Stimulated activated memory B cell treated with anti-CD40 and anti-IgM and Interleukin-4, amounts not matched to agents 10 μg/mL and 1 μg/mL and 100 μg/mL, for 72 hours (primary cell): ENCODE data around the gene C3orf85.
"Not testable (repeated sequence)": the region's sequence is repeated elsewhere in the genome, so short reads cannot be mapped to it uniquely, and the experiment has no call there.

ENCODE experiments used
- ATAC-seq: fragments of 150-1000 bp; cut with Tn5 transposase; 2 replicates; pipeline ENCODE4 v1.10.0; 2021
- H3K27ac Mint-ChIP-seq: one replicate; pipeline ENCODE4 v1.8.0; 2022; ENCODE audit warnings: mild to moderate bottlenecking, mixed read lengths
- H3K27me3 Mint-ChIP-seq: one replicate; pipeline ENCODE4 v1.8.0; 2022; ENCODE audit warnings: mixed read lengths
- H3K36me3 Mint-ChIP-seq: one replicate; pipeline ENCODE4 v1.8.0; 2022; ENCODE audit warnings: mixed read lengths
- H3K4me1 Mint-ChIP-seq: one replicate; pipeline ENCODE4 v1.8.0; 2022; ENCODE audit warnings: mixed read lengths
- H3K4me3 Mint-ChIP-seq: one replicate; pipeline ENCODE4 v1.8.0; 2022; ENCODE audit warnings: mild to moderate bottlenecking, moderate library complexity, mixed read lengths
- H3K9me3 Mint-ChIP-seq: one replicate; pipeline ENCODE4 v1.8.0; 2022; ENCODE audit warnings: mixed read lengths

Gene C3orf85

DNA sequence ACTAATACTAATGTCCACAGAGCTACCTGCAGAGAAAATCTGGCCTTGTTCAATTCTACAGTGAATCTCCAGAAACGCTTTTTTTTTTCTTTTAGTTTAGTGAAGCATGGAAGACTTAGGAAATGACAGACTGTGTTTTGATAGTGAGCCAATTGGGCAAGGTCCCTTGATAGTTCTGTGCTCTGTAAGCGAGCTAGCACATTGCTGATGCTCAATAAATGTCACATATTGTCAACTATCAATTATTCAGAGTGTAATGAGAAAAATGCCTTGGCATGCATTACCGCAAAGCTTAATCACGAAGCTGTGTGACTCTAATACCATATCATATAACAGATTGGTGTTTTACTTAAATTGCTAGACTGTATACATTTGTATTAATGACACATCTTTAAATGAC is 5.2 kb upstream of the C3orf85 start:
- Mint-ChIP-seq H3K9me3 (peaks cover 3% of the 10 kb centered on the region), H3K4me3 (no peak overlapping the region), H3K36me3 (no peaks in the 10 kb centered on the region), H3K27me3 (no peaks in the 10 kb centered on the region), H3K27ac (no peak overlapping the region), H3K4me1 (no peaks in the 10 kb centered on the region)
- ATAC-seq: no peak

DNA sequence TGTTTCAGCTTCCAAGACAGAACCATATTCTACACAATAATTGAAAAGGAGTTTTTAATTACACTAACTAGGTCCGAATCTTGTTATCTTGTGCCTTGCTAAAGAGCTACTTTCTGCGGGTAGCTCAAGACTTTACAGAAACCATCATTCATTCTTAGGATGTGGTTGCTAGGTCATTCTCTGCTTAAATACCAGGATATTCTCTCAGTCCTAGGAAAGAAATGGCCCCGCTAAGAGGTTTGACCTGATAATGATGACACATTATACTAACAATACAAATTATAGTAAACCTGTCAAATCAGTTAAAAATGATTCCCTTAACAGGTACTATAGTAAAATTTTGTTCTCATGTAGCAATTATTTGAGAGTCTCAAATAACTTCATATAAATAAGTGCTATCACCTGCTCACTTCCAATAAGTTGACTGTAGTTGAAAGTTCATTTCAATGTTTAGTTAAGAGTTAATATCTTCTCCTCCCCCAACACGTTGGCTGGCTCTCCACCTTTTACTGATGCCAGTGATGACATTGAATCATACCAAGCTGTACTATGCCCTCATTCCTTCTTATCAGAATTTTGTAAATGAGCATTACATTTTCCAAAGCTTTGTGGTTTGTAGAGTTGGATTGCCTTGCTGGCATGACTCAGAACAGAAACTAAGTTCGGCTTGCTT is 3.6 kb upstream of the C3orf85 start:
- Mint-ChIP-seq H3K4me3 (no peak overlapping the region), H3K36me3 (no peaks in the 10 kb centered on the region), H3K4me1 (no peaks in the 10 kb centered on the region), H3K27ac (no peak overlapping the region), H3K9me3 (peaks cover 3% of the 10 kb centered on the region), H3K27me3 (no peaks in the 10 kb centered on the region)
- ATAC-seq: no peak

DNA sequence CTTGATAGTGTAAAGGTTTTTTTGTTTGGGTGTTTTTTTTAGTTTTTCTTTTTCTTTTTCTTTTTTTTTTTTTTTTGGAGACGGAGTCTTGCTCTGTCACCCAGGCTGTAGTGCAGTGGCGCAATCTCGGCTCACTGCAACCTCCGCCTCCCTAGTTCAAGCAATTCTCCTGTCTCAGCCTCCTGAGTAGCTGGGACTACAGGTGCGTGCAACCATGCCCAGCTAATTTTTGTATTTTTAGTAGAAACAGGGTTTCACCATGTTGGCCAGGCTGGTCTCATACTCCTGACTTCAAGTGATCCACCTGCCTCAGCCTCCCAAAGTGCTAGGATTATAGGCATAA is 3.1 kb upstream of the C3orf85 start:
- not testable (repeated sequence) for H3K9me3 Mint-ChIP-seq, H3K36me3 Mint-ChIP-seq, H3K4me3 Mint-ChIP-seq, H3K27me3 Mint-ChIP-seq, H3K27ac Mint-ChIP-seq, ATAC-seq, H3K4me1 Mint-ChIP-seq

DNA sequence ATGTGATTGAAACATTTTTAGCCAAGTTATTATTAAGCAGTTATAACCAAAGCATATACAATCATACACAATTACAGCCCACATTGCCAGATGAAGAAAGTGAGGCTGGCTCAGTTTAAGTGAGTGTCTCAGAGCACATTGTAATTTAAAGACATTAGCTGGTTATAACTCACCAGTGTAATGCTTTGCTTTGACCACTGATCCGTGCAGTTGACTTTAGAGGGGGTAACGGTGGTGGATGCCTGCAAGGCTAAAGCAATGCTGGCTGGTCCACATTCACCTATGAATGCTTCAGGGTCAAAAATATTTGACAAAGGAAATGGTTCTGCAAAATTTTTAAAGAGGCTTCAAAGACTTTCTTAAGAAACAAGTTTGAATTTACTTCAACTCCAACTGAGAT is 1.2 kb downstream of the C3orf85 start:
- Mint-ChIP-seq H3K4me3 (no peak overlapping the region), H3K27ac (no peak overlapping the region), H3K4me1 (no peaks in the 10 kb centered on the region), H3K27me3 (no peaks in the 10 kb centered on the region), H3K9me3 (peaks cover 3% of the 10 kb centered on the region), H3K36me3 (no peaks in the 10 kb centered on the region)
- no peak for ATAC-seq

DNA sequence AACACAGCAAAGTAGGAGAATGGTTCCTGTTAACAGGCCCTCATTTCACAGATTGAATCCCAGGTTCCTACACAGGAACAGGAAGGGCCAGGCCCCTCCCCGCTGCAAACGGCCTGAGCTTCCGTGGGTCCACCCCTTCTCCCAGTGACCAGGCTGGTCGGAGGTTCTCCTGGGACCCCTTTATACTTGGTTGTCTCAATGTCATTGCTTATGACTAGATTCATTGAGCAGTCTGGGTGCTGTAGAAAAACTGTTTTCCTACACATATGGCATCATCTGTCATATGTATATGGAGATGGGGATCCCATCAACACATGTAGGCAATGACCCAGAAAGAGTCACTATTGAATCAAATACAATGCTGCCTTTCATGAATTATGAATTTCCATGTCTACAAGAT is 3.8 kb downstream of the C3orf85 start:
- H3K36me3 Mint-ChIP-seq: no peaks in the 10 kb centered on the region
- peaks cover 3% of the 10 kb centered on the region for H3K9me3 Mint-ChIP-seq
- no peak overlapping the region for H3K27ac Mint-ChIP-seq
- no peaks in the 10 kb centered on the region for H3K27me3 Mint-ChIP-seq
- H3K4me1 Mint-ChIP-seq: no peaks in the 10 kb centered on the region
- H3K4me3 Mint-ChIP-seq: no peak overlapping the region
- ATAC-seq: no peak

DNA sequence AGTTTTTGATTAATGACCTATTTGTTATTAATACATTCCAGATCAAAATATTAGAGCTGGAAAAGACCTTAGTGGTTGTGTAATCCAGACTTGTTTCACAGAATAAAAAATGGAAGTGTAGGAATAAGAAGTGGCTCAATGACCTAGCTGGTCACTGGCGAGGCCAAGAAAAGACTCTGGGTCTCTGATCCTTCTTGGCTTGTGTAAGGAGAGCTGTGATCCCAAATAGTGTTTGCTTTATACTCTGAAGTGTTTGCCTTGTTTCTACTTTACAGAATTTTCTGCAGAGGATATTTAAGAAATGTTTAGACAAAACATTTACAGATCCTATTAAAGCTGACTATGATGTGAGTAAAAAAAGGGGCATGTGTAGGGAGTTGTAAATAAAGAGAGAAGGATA is 7.1 kb downstream of the C3orf85 start:
- Mint-ChIP-seq H3K4me3 (no peak overlapping the region), H3K36me3 (no peaks in the 10 kb centered on the region), H3K9me3 (peaks cover 6% of the 10 kb centered on the region), H3K4me1 (no peaks in the 10 kb centered on the region), H3K27me3 (no peaks in the 10 kb centered on the region), H3K27ac (no peak overlapping the region)
- ATAC-seq: no peak

DNA sequence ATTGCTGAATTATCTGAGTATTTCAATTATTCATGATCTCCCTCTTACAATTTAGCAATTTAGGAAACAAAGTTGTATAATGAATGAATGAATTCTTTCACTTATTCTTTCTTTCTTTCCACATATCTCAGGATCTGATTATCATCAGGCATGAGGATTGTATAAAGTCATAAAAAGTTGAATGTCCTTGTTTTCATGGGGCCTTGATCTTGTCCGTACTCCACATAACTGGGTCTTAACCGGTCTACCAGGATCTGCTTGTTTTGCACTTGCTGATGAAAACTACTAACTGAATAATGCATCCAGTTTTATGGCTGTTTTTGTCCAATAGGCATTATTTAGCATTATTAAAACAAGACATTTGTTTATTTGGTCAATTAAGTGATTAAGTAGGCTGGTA is 12.6 kb downstream of the C3orf85 start:
- ATAC-seq: no peak
- Mint-ChIP-seq H3K9me3 (peaks cover 2% of the 10 kb centered on the region), H3K36me3 (no peaks in the 10 kb centered on the region), H3K4me3 (no peak overlapping the region), H3K27me3 (no peaks in the 10 kb centered on the region), H3K4me1 (no peaks in the 10 kb centered on the region), H3K27ac (no peak overlapping the region)

DNA sequence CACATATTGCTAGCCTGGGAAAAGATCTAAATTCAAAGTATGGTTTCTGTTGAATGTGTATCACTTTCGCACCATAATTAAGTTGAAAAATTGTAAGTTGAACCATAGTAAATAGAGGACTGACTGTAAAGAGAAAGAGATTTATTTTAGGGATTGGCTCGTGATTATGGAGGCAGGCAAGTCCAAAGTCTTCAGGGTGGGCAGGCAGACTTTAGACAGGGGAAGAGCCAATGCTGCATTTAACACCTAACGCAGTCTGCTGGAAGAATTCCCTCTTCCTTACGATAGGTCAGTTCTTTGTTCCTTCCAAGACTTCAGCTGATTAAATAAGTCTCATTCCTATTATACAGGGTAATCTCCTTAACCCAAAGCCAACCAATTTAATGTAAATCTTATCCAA is 15.8 kb downstream of the C3orf85 start:
- ATAC-seq: no peak
- Mint-ChIP-seq H3K27me3 (no peaks in the 10 kb centered on the region), H3K9me3 (no peaks in the 10 kb centered on the region), H3K4me1 (no peaks in the 10 kb centered on the region), H3K36me3 (no peaks in the 10 kb centered on the region), H3K4me3 (no peak overlapping the region), H3K27ac (no peak overlapping the region)

DNA sequence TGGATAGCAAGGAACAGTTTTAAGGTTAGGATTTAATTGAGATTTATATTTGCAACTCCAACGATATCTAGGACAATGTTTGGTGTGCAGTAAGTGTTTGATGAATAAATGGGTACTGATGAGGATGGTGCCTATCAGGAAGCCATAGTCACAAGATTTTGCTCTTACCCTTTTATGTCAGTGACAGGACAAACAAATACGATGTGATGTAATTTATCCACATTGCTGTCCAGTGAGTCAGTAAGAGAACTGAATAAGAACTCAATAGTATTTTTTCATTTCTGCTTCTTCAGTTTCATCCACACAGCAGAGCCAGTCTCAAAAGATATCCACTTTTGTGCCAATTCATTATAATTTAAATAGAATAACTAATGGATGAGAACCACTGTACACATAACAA is 18.5 kb downstream of the C3orf85 start:
- Mint-ChIP-seq H3K36me3 (no peaks in the 10 kb centered on the region), H3K9me3 (peaks cover 3% of the 10 kb centered on the region), H3K27ac (no peak overlapping the region), H3K27me3 (no peaks in the 10 kb centered on the region), H3K4me3 (no peak overlapping the region), H3K4me1 (no peaks in the 10 kb centered on the region)
- no peak for ATAC-seq

DNA sequence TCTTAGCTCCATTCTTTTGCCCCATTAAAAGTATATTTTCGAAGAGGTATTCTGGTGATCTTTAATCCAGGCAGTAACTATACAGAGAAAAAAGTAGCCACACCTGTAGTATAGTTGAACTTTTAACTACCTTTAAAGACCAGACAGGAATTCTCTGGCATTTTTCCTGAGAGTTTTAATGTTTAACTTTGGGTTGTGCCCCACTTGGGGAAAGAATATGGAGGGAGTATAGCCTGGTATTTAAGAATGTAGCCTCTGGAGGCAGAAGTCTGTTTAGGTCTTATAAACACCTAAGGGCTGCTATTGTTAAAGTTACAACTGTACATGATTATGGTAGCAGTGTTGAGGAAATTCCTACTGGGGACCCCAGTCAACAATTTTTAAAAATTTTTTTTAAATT is 19.3 kb downstream of the C3orf85 start:
- Mint-ChIP-seq H3K27me3 (no peaks in the 10 kb centered on the region), H3K36me3 (no peaks in the 10 kb centered on the region), H3K27ac (no peak overlapping the region), H3K4me1 (no peaks in the 10 kb centered on the region), H3K9me3 (peaks cover 3% of the 10 kb centered on the region), H3K4me3 (no peak overlapping the region)
- no peak for ATAC-seq

DNA sequence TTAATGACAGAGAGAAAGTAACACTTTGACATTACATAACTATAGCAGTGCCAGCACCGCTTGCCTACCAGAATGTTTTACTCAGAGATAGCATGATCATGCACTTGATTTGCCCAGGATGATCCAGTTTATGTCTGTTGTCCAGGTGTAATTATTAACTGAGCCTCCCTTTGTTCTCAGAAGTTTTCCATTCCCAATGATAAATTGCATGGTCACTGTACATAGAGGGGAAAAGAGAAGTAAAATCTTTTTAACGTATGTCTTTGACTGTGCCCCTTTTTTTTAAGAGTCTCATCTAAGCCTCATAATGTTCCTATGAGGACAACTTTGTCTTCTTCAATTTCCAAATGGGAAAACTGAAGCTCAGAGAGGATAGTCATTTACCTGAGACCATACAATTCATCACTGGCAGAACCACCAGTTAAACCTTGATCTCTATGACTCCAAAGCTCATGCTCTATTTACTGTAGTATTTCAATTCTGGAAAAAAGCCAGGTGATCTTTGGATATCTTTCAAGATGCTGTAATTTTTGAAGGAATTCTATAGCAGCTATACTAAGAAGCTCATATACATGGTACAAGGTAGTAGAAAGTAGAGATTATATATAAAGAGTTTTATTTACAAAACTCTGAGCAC is 25.1 kb downstream of the C3orf85 start:
- ATAC-seq: no peak
- H3K27ac Mint-ChIP-seq: no peak overlapping the region
- no peaks in the 10 kb centered on the region for H3K36me3 Mint-ChIP-seq
- no peak overlapping the region for H3K4me3 Mint-ChIP-seq
- no peaks in the 10 kb centered on the region for H3K27me3 Mint-ChIP-seq
- H3K9me3 Mint-ChIP-seq: peaks cover 3% of the 10 kb centered on the region
- no peaks in the 10 kb centered on the region for H3K4me1 Mint-ChIP-seq

DNA sequence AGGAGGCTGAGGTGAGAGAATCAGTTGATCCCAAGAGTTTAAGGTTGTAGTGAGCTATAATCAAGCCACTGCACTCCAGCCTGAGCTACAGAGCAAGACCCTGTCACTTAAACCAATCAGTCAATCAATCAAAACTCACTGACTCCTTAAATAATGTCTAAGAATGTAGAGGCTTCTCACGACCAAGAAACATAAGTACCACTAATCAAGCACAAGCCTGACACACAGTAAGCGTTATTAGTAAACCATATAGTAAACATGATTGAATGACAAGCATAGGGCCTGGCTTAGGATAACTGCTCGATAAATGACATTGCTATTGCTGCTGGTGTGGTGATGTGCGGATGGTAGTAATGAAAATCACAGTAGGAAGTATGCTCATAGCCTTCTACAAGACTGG is 29.4 kb downstream of the C3orf85 start:
- no peaks in the 10 kb centered on the region for H3K36me3 Mint-ChIP-seq
- ATAC-seq: no peak
- no peak overlapping the region for H3K4me3 Mint-ChIP-seq
- no peaks in the 10 kb centered on the region for H3K4me1 Mint-ChIP-seq
- H3K27ac Mint-ChIP-seq: no peak overlapping the region
- no peaks in the 10 kb centered on the region for H3K9me3 Mint-ChIP-seq
- H3K27me3 Mint-ChIP-seq: no peaks in the 10 kb centered on the region

DNA sequence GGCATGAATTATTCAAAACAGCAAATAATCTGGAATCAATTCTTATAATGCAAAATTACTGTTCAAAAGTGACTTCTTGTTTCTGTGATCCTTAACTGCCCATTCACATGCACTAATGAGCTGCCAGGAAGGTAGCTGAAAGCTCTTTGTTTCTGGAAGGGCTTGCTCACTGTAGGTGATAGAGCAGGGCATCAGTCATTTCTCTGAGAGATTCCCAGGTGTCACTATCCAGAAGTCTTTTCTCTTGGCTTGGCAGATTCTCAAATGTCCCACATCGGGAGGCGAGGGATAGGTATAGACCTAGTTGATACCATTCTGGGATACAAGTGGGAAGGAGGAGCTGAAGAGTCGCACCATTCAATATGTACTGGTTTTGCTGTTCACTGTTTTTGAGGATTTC is 35.0 kb downstream of the C3orf85 start:
- Mint-ChIP-seq H3K9me3 (peaks cover 4% of the 10 kb centered on the region), H3K27me3 (no peaks in the 10 kb centered on the region), H3K36me3 (no peaks in the 10 kb centered on the region), H3K27ac (no peak overlapping the region), H3K4me3 (no peak overlapping the region), H3K4me1 (no peaks in the 10 kb centered on the region)
- no peak for ATAC-seq

DNA sequence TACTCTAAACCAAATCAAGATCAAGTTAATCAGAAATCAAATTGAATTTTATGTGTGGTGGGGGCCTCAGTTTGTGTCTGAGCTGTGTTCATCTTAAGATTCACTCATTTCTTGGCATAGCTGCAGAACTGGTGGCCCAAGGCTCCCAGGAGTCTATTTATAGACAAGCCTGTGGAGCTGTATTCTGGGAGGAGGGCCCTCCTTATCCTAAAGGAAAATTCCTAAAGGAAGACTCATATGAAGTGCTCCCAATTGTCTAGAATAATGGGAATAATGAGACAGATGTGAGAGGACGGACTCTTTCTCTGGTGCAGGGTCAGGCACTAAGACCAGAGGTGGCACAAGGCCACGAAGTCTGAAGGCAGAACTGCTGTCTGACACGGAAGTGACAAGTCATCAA is 38.9 kb downstream of the C3orf85 start:
- H3K27ac Mint-ChIP-seq: no peak overlapping the region
- no peaks in the 10 kb centered on the region for H3K27me3 Mint-ChIP-seq
- peaks cover 4% of the 10 kb centered on the region for H3K9me3 Mint-ChIP-seq
- no peaks in the 10 kb centered on the region for H3K36me3 Mint-ChIP-seq
- H3K4me3 Mint-ChIP-seq: no peak overlapping the region
- ATAC-seq: no peak
- no peaks in the 10 kb centered on the region for H3K4me1 Mint-ChIP-seq

DNA sequence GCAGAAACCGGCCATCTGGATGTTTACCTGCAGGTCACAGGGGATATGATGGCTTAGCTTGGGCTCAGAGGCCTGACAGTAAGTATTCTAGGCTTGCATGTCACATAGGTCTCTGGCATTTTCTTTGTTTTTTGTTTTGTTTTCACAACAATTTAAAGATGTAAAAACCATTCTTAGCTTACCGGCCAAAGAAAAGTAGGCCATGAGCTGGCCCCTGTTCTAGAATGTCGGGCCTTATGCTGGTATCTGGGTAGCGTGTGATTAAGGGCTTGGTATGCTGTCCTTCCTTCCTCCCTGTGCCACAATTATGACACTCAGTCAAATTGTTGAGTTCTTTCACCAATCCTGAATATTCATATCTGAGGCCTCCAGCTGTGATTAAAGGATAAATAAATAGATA is 40.2 kb downstream of the C3orf85 start:
- no peaks in the 10 kb centered on the region for H3K4me1 Mint-ChIP-seq
- no peaks in the 10 kb centered on the region for H3K27me3 Mint-ChIP-seq
- no peak for ATAC-seq
- H3K4me3 Mint-ChIP-seq: no peak overlapping the region
- no peak overlapping the region for H3K27ac Mint-ChIP-seq
- H3K36me3 Mint-ChIP-seq: no peaks in the 10 kb centered on the region
- H3K9me3 Mint-ChIP-seq: peaks cover 12% of the 10 kb centered on the region

DNA sequence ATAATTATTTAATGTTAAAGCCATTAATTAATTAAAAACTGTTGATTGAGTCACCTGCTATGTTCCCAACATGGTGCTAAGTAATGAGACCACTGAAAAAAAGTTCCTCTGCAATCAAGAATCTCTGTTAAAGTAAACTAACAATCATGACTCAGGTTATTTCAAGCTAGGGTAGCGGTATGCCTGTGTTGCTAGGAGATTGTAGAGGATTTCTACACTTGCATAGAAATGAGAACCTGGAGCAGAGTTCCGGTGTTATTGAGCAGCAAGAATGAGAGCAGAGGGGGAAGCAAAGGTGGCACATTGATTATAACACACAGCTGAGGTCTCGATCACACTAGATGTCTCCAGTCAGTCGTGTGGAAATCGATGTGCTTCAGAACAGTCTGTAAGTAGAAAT is 41.4 kb downstream of the C3orf85 start:
- no peaks in the 10 kb centered on the region for H3K36me3 Mint-ChIP-seq
- no peak overlapping the region for H3K4me3 Mint-ChIP-seq
- ATAC-seq: no peak
- peaks cover 15% of the 10 kb centered on the region for H3K9me3 Mint-ChIP-seq
- H3K4me1 Mint-ChIP-seq: no peaks in the 10 kb centered on the region
- no peaks in the 10 kb centered on the region for H3K27me3 Mint-ChIP-seq
- no peak overlapping the region for H3K27ac Mint-ChIP-seq

DNA sequence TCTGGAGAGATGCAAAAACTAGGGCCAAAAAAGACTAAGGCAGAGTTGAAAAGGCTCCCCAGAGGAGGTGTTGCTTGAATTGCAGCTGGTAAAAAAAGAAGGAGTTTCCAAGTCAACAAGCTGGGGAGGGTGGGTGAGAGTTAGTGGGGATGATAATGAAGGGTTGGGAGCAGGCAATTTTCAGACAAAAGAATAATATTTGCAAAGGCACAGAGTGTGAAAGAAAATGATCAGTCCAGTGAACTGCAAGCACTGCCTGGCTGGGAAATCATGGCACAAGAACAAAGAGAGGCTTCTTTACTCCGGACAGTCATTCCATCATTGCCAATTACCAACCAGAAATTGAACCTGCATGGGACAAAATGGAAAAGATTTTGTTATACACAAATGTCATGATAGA is 42.2 kb downstream of the C3orf85 start:
- no peaks in the 10 kb centered on the region for H3K27me3 Mint-ChIP-seq
- no peak overlapping the region for H3K27ac Mint-ChIP-seq
- no peak overlapping the region for H3K4me3 Mint-ChIP-seq
- no peaks in the 10 kb centered on the region for H3K36me3 Mint-ChIP-seq
- ATAC-seq: no peak
- H3K9me3 Mint-ChIP-seq: peaks cover 15% of the 10 kb centered on the region
- H3K4me1 Mint-ChIP-seq: no peaks in the 10 kb centered on the region
